GM21737 (cell line): ENCODE measurements around the gene KLK10.

ENCODE experiments used
- ATAC-seq: cut with Tn5 transposase; IDR thresholded peaks from one replicate; pipeline ENCODE4 v1.9.1; 2021; ENCODE audit warnings: mild to moderate bottlenecking, moderate library complexity; ENCODE audit not compliant: unreplicated experiment

The KLK10 gene

DNA sequence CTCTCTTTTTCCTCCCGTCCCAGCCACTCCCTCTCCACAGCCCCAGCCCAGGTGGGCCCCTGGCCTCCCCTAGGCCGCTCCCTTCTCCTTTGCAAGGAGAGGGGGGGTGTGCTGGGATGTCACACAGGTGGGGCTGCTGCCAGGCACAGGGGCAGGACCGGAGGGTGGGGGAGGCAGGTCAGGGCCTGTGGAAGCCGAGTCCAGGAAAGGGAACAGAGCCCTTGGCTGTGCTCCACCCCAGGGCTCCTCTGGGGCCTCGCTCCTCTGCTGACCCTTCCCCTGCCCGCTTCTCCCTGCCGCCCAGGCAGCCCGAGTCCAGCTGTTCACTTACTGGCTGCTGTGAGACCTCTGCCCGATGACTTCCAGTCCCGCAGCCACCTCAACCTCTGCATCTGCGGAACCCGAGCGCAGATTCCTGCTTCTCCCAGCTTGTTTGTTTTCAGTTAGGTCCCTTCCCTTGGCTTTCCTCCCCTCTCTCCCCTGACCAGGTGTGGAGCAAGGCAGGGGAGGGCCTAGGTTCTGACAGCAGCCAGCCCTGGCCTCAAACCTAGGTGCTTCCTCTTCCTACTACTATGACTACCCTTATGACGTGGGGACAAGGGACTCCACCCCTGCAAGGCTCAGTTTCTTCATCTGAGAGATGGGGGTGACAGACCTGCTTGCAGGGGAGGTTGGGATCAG is 7.8 kb upstream of the KLK10 start:
- ATAC-seq = no peak

- no peak for ATAC-seq
Observed at GRCh38 chr19:51026554-51026831, 7.0 kb upstream of the KLK10 start, which contains the start of gene KLK11. TSS of gene KLK11 (minus strand) at chr19:51026616. CDS start at chr19:51025631, 985 bp downstream.

DNA sequence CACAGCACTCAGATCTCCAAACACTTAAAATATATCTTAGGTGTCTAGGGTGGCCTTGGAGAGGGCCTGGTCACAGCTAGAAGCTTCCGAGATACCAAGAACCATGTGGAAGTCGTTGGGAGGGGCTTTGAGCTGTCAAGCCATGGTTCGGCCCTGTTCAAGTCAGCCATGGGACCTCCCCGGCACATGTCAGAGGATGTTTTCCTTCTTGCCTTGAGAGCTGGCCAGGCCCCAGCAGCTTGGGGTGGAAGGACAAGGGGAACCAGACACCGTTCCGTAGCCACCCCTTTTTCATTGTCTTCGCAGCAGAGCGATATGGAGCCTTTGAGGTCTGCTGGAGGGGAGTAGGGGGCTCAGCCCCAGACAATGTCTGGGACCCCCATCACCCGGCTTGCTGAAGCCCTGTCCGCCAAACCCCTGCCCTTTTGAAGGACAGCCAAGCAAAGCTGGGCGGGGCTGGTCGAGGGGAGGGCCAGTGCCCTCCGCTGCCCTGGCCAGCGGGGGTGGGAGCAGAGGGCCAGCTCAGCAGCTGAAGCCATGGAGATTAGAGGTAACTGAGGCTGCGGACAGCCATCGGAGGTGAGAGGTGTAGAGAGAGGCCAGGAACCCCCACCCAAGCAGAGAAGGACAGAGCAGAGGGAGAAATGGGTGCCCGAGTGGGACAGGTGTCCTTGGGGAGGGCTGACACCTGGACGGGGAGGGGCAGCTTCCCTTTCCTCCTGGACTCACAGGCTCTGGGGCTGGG is 6.5 kb upstream of the KLK10 start:
- no peak for ATAC-seq

DNA sequence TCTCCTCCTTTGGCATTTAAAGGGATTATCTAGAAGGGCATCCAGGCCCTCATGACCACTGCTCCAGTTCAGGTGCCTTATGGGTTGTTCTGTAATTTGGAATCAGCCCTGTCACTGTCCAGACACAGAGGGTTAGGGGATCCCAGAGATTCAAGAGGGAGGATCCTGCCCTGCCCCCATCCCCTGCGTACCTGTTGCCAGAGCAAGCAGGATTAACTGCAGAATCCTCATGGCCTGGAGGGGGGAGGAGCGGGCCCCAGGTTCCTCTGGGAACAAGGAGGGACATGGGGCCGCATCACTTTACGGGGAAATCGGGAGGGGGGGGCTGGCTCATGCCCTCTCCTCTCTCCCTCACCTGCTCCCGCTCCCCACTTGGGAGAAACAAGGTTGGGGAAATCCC is 5.9 kb upstream of the KLK10 start:
- ATAC-seq = no peak

DNA sequence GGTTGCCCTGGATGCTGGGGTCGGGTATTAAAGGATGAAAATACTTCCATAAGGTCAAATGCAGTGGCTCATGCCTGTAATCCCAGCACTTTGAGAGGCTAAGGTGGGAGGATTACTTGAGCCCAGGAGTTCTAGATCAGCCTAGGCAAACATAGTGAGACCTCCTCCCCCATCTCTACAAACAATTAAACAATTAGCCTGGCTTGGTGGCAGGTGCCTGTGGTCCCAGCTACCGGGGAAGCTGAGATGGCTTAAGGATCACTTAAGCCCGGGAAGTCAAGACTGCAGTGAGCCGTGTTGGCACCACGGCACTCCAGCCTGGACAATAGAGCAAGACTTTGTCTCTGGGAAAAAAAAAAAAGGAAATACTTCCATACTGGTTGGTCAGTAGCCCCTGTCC is 5.4 kb upstream of the KLK10 start:
- no peak for ATAC-seq

GRCh38 chr19:51023946-51024345 is 4.4 kb upstream of the KLK10 start:
- no peak for ATAC-seq

DNA sequence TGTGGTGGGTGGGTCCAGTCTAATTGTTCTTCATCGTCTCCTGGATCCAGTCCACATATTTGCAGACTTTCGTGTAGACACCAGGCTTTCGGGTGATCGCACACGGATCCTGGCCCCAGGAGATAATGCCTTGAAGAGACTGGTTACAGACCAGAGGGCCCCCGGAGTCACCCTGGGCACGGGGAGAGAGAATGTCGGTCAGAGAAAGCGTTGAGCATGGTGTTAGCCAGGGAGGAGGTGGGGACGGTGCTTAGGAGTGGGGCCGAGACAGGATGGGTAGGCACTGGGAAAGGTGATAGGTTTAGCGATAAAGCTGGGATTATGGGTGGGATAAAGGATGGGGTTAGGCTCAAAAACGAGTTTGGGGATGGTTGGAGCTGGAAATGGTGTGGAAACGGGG is 3.0 kb upstream of the KLK10 start:
- no peak for ATAC-seq

DNA sequence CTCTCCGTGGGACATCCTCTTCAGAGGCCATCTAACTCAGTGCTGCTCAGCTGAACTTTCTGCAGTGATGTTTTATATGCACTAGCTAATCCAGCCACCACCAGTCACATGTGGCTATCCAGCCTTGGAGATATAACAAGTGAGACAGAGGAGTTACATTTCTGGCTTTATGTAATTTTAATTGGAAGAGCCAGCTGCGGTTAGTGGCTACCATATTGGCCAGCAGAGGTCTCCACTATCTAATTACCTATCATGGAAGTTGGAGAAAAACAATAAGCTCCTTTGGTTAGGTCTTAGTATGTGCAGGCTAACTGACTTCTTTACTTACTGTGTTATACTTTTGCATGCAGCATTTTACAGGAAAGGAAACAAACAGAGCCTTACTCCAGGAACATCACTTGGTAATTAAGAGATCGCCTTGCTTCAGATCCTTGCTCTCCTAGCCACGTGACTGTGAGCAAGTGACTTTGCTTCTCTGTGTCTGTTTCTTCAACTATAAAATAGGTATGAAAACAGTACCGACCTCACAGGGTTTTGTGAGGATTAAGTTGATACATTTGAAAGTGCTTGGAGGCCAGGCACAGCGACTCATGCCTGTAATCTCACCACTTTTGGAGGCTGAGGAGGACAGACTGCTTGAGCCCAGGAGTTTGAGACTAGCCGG is 1.6 kb upstream of the KLK10 start:
- ATAC-seq = no peak

DNA sequence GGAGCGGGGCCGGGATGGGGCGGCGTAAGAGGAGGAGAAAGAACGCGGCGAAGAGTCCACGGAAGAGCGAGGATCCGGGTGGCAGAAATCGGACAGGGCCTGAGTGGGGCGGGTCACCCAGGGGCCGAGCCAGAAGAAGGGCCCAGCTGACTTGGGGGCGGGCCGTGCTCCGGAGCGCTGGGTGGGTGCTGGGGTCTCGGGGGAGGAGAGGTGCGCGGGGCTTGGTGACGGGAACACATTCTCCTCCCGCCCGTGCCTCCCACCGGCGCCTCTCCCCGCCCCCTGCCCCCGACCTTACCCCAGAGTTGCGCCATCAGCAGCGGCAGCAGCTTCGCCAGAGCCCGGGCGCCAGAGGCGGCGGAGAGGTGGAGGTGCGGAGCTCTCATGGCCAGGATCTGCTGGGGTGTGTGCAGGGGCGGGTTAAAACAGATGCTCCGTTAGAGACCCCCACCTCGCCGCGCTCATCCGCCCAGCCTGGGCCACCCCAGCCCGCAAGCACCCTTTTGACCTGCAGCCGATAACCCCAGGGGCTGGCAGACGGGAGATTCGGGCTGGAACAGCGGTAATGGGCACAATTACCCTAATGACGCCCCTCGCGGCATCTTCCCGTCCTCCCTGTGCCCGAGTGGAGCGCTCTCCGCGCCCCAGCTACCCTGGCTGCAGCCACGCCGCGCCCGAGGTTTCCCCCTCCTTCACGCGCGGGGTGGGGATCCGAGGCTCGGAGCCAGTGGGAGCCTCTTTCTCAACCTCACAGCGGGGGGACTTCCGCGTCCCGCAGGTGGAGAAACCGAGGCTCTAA is 565 bp downstream of the KLK10 start:
- ATAC-seq = no peak

DNA sequence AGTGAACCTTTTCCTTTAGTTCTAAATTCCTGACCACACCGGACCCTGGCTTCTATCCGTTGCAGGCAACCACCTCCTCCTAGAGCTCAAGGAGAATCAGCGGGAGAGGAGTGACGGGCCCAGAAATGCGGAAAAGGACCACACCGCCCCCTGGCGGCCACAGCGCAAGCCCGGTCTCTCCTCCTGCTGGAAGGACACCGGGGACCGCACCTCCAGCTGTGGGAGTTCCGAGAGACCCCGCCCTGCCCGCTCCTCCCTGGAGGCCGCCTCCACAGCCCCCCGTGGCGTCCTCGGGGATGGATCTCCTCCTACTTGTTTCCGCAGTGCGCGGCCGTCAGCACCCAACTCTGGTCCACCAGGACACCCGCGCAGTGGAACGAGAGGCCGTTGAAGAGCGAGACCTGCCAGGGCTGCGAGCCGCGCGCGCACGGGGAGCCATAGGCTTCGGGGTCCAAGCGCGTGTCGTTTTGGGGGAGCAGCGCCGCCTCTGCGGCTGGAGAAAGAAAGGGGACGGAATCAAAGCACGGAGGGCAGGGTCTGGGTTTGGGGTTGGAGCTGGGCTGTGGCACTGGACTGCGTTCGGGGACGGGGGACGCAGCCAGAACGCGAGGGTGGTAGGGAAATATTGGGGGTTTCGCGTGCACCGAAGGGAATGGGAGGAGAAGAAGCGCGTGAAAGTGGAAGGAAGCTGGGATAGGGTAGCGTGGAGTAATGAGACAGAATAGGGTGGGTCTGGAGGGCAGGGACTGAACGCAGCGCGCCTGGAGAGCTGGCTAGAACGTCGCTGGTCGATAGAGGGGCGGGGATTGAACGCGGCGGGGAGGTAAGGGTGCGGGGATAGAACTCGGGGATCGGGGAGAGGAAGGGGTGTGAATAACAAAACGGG is 2.5 kb downstream of the KLK10 start:
- no peak for ATAC-seq

DNA sequence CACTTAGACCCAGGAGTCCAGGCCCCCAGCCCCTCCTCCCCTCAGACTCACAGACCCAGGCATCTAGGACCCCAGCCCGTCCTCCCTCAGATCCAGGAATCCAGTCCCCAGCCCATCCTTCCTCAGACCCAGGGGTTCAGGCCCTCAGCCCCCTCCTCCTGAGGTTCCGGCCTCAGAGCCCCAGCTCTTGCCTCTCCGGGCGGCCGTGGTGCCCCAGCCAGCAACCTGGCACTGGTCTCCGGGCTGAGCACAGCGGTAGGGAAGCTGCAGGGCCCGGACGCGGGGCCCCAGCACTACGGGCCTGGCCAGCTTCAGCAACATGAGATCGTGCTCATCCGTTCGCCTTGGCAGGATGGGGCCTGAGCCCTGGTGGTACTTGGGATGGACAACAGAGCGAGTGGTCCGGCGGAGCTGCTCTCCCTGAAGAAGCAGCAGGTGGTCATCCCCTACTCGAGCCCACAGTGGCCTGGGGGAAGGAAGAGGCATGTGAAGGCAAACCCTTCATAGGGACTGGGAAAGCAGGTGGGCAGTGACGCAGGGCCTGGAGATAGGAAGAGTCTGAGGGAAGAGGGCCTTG is 3.7 kb downstream of the KLK10 start:
- no peak for ATAC-seq

- ATAC-seq = no peak
Observed at GRCh38 chr19:51014242-51014641, 5.3 kb downstream of the KLK10 start.

DNA sequence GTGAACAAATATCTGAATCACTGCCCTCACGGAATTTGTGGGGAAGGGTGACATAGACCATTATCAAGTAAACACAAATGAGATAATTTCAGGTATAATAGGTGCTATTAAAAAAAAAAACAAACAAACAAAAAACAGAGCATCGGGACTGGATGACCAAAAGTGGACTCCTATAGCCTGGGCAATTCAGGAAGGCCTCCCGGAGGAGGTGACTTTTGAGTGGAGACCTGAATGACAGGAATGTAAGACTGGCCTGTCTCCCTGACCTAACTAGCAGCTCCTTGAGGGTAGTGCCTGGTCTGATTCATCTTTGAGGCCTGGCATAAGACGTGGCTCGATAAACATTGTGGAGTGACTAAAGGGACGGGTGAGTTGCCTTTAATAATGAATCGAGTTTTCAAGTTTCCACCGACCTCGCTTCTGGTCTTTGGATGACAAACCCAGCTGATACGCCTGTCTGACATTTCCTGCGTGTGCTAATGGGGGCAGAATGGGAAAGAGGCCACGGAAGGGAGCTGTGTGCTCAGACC is 6.8 kb downstream of the KLK10 start:
- ATAC-seq = no peak

- no peak for ATAC-seq
Observed at GRCh38 chr19:51010066-51010795, 9.3 kb downstream of the KLK10 start.

GRCh38 chr19:51009061-51009891 is 10.2 kb downstream of the KLK10 start:
- ATAC-seq = no peak

DNA sequence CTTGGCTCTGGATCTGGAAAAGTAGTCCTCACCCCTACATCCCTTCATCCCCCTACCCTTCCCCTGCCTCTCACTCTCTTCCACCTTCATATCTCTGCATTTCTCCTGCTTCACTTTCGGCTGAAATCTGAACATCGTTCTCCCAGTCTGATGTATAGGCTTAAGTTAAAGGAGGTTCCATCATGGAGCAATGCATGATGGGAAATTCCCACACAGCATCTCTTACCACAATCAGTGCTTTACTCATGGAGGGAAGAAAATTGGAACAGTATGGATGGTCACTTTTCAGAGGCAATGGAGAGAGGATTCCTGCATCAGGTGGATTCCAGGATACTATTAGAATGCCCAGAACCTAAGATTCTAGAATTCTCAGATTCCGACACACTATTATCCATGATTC is 12.0 kb downstream of the KLK10 start:
- ATAC-seq = no peak

GRCh38 chr19:51006406-51006805 is 13.1 kb downstream of the KLK10 start:
- ATAC-seq = no peak

DNA sequence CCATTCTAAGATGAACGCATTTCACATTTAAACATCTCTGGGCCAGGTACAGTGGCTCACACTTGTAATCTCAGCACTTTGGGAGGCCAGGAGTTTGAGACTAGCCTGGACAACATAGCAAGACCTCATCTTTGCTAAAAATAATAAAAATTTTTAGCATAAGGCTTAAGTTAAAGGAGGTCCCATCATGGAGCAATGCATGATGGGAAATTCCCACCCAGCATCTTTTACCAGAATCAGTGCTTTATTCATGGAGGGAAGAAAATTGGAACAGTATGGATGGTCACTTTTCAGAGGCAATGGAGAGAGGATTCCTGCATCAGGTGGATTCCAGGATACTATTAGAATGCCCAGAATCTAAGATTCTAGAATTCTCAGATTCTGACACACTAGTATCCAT is 14.3 kb downstream of the KLK10 start:
- no peak for ATAC-seq
